HepG2 (cell line): Measurements from ENCODE around the gene TPO. TPM values are rescaled to one million over a fixed set of nuclear protein-coding genes. Genes with fewer than 3 reads are reported as not detected.

Experiments
- ATAC-seq: fragments of 200-7000 bp; cut with Tn5 transposase; 3 replicates; pipeline ENCODE4 v1.9.1; 2020; ENCODE audit warnings: mild to moderate bottlenecking, moderate library complexity
- BruUV-seq: library from RNA; stranded (reverse); fragments of 400-500 nt; replicated peaks from 2 replicates; lab custom pipeline; 2021; lab: Mats Ljungman, UMichigan
- CTCF ChIA-PET: fragments of 300-600 bp; formaldehyde crosslinking; extraction: SDS; loops from one replicate; lab custom pipeline; 2021; ENCODE audit warnings: low total read pairs, inconsistent platforms, low intra/inter-chr PET ratio; lab: Yijun Ruan, JAX
- POLR2A ChIA-PET: fragments of 350-600 bp; sonication (Branson Sonifier 250); formaldehyde crosslinking; loops from one replicate; lab custom pipeline; 2020; ENCODE audit warnings: antibody characterized with exemption, inconsistent platforms; lab: Yijun Ruan, JAX
- DNase-seq: peaks from one replicate; pipeline ENCODE4 v3.0.0-alpha.2; 2015; ENCODE audit warnings: low spot score
- FAIRE-seq: peaks from 3 replicates; lab custom pipeline; 2011; peaks lifted over from hg19 to GRCh38; lab: Jason Lieb, UNC
- H2AFZ ChIP-seq: one replicate; pipeline ENCODE4 v1.6.1; 2011; ENCODE audit warnings: low read length, inconsistent platforms
- H3K27ac ChIP-seq: fragments of 300-600 bp; 3 replicates; pipeline ENCODE4 v1.8.0; 2011; ENCODE audit warnings: mixed run types, mild to moderate bottlenecking, mixed read lengths, low read length, inconsistent platforms; ENCODE audit not compliant: insufficient read depth; ENCODE audit errors: extremely low read length
- H3K27me3 ChIP-seq, 2 experiments: fragments of 200-600 bp in 1 of 2; 2 replicates in 1 of 2; 3 replicates in 1 of 2; pipeline versions ENCODE4 v1.6.0 to v1.8.0; 2011; ENCODE audit warnings: low read length in 2 of 2, mild to moderate bottlenecking in 2 of 2, moderate library complexity in 2 of 2, inconsistent platforms in 1 of 2; ENCODE audit not compliant: insufficient read depth in 2 of 2, control insufficient read depth in 1 of 2
- H3K36me3 ChIP-seq, 2 experiments: fragments of 200-600 bp in 1 of 2; replicated peaks in 1 of 2; 2 replicates in 1 of 2; 3 replicates in 1 of 2; pipeline versions ENCODE4 v1.5.1 to v1.8.0; 2011; ENCODE audit warnings: low read length in 2 of 2, inconsistent platforms in 1 of 2; ENCODE audit not compliant: insufficient read depth in 2 of 2, control insufficient read depth in 1 of 2
- H3K4me1 ChIP-seq: 2 replicates; pipeline ENCODE4 v1.5.1; 2012; ENCODE audit warnings: low read length, inconsistent platforms; ENCODE audit not compliant: insufficient read depth
- H3K4me2 ChIP-seq: 2 replicates; pipeline ENCODE4 v1.6.0; 2011; ENCODE audit warnings: low read depth, low read length, inconsistent platforms
- H3K4me3 ChIP-seq, 3 experiments: fragments of 200-600 bp in 1 of 3; sonication (generic), shearing (Covaris generic) in 1 of 3; replicated peaks in 1 of 3; 2 replicates each; pipeline ENCODE4 v1.5.1; 2011 to 2016; ENCODE audit warnings: low read length in 3 of 3, inconsistent platforms in 2 of 3, low read depth in 2 of 3, mild to moderate bottlenecking in 2 of 3, control low read depth in 1 of 3, mixed read lengths in 1 of 3; ENCODE audit not compliant: insufficient read depth in 1 of 3
- H3K79me2 ChIP-seq: one replicate; pipeline ENCODE4 v1.6.1; 2011; ENCODE audit warnings: low read length, inconsistent platforms; ENCODE audit not compliant: insufficient read depth
- H3K9ac ChIP-seq: 2 replicates; pipeline ENCODE4 v1.6.0; 2011; ENCODE audit warnings: mild to moderate bottlenecking, low read depth, low read length, inconsistent platforms; ENCODE audit not compliant: insufficient read depth
- H3K9me3 ChIP-seq: 2 replicates; pipeline ENCODE4 v1.5.1; 2012; ENCODE audit warnings: mild to moderate bottlenecking, low read length
- H4K20me1 ChIP-seq: 2 replicates; pipeline ENCODE4 v1.6.0; 2011; ENCODE audit warnings: inconsistent platforms, mild to moderate bottlenecking, low read length, moderate library complexity; ENCODE audit not compliant: insufficient read depth
- ATF7-NPFF ChIP-seq: sonication (generic); formaldehyde crosslinking; IDR thresholded peaks from 2 replicates; pipeline ENCODE4 v1.8.1; 2023; ENCODE audit warnings: mild to moderate bottlenecking, low read depth, missing genetic modification reagents, moderate library complexity
- CREB1 ChIP-seq, 2 experiments: fragments of 450-650 bp in 1 of 2; IDR thresholded peaks; 2 replicates each; pipeline ENCODE4 v1.6.1; 2016 to 2017; ENCODE audit warnings: control low read depth in 1 of 2, mild to moderate bottlenecking in 1 of 2, missing compliant biosample characterization in 1 of 2, missing genetic modification characterization in 1 of 2
- MYPOP ChIP-seq: sonication (generic); formaldehyde crosslinking; IDR thresholded peaks from 2 replicates; pipeline ENCODE4 v1.8.1; 2023; ENCODE audit warnings: mild to moderate bottlenecking, moderate library complexity, missing genetic modification reagents
- NR2C2 ChIP-seq: sonication (generic); formaldehyde crosslinking; IDR thresholded peaks from 2 replicates; pipeline ENCODE4 v1.4.0; 2020; ENCODE audit warnings: missing genetic modification reagents, mild to moderate bottlenecking, moderate library complexity, borderline replicate concordance
- SP1 ChIP-seq, 2 experiments: fragments of 450-650 bp in 1 of 2; sonication (generic) in 1 of 2; formaldehyde crosslinking in 1 of 2; IDR thresholded peaks; 2 replicates each; pipeline versions ENCODE4 v1.4.0 to v1.6.1; 2016 to 2020; ENCODE audit warnings: missing genetic modification reagents in 1 of 2
- ZBTB39 ChIP-seq: sonication (generic); formaldehyde crosslinking; IDR thresholded peaks from 2 replicates; pipeline ENCODE4 v1.5.0; 2020; ENCODE audit warnings: missing genetic modification reagents
- ZC3H4 ChIP-seq: sonication (generic); formaldehyde crosslinking; IDR thresholded peaks from 2 replicates; pipeline ENCODE4 v1.4.0; 2020; ENCODE audit warnings: missing genetic modification reagents, borderline replicate concordance
- ZNF770 ChIP-seq: sonication (generic); formaldehyde crosslinking; IDR thresholded peaks from 2 replicates; pipeline ENCODE4 v1.5.0; 2020; ENCODE audit warnings: mild to moderate bottlenecking, missing genetic modification reagents
- WGBS: methylation state at CpG from one replicate; pipeline ENCODE4 v1.1.6; 2017; ENCODE audit warnings: low lambda C conversion rate; 5-methylcytosine and 5-hydroxymethylcytosine counted together
- in situ Hi-C: cut with HindIII; loops from 2 replicates; pipeline ENCODE4 v1.10.0; 2017; ENCODE audit warnings: low pct_unique_long_range_greater_than_20kb; ENCODE audit not compliant: extremely low pct_ligation_motif_present
- intact Hi-C: fragments of 100-400 bp; cut with micrococcal nuclease; formaldehyde crosslinking; loops from one replicate; pipeline ENCODE4 v1.10.0; 2022; ENCODE audit not compliant: unreplicated experiment
- polyA plus RNA-seq, 8 experiments: library from polyadenylated mRNA; depleted of rRNA in 3 of 8; stranded (reverse) in 7 of 8; unstranded in 1 of 8; fragments of >200 nt; fragmentation: Illumina TruSeq in 4 of 8; extraction: Trizol in 4 of 8; gene quantifications; 2 replicates each; pipeline versions ENCODE4 v1.2.1 to v1.2.3, GENCODE V29; 2011 to 2016; ENCODE audit warnings: low read depth in 4 of 8, missing spikeins in 1 of 8, mixed read lengths in 1 of 8; ENCODE audit not compliant: insufficient read depth in 1 of 8
- total RNA-seq, 5 experiments: library from RNA; depleted of rRNA; stranded (reverse); fragments of >200 nt; fragmentation: Illumina TruSeq; extraction: Trizol; gene quantifications; 2 replicates each; pipeline ENCODE4 v1.2.3, GENCODE V29; 2016; ENCODE audit warnings: low read depth in 1 of 5

TPO gene
- total and polyA plus RNA-seq, 2 of the 13 experiments (the other 11 are each of a cell fraction or from before 2014, with no cell fraction given), result not detected

- Histone ChIP-seq H3K27me3 (peaks cover 19 to 62% of the 10 kb centered on the region in 2 experiments; a peak in 4 of 5 replicates), H3K9ac (no peak overlapping the region), H3K4me2 (no peak overlapping the region), H3K36me3 (no peaks in the 10 kb centered on the region)
- ChIA-PET POLR2A (no interaction called here), CTCF (no interaction called here)
- intact Hi-C loops, result loop anchor here (2.0 kb wide), 1 partner anchor 187 kb away; no protein-coding TSS in a partner anchor
- TF ChIP-seq CREB1 (IDR thresholded peaks at IDR 0.05), result 0 out of 2 replicates have a peak, but pooled peaks have one; percentile 35
- TF ChIP-seq CREB1 (CRISPR knock-in tag; IDR thresholded peaks at IDR 0.05), result no peak
- no peak for TF ChIP-seq ZC3H4
- TF ChIP-seq, all 625 proteins: peak for 1
- no peaks in the 10 kb centered on the region for H3K9me3 ChIP-seq
- ATAC-seq, result no peak
- H3K79me2 ChIP-seq, result no peaks in the 10 kb centered on the region
- no peak overlapping the region for H3K27ac ChIP-seq
- in situ Hi-C loops, result no loop called here
- H3K4me1 ChIP-seq, result no peaks in the 10 kb centered on the region
- no peak overlapping the region for H3K4me3 ChIP-seq
- DNase-seq, result no peak
- no TSS peak for BruUV-seq
- no peak overlapping the region for H2AFZ ChIP-seq
- no peak for FAIRE-seq
- H4K20me1 ChIP-seq, result no peaks in the 10 kb centered on the region
- WGBS, result 22% methylated on average over 10 of the region's 10 CpGs
Observed at GRCh38 chr2:1581965-1582625, 168.8 kb downstream of the TPO start.

GRCh38 chr2:1582891-1583341 is 169.7 kb downstream of the TPO start:
- Histone ChIP-seq H3K4me3 (no peak overlapping the region), H4K20me1 (no peaks in the 10 kb centered on the region), H3K9me3 (no peaks in the 10 kb centered on the region), H3K27ac (no peak overlapping the region), H3K36me3 (no peaks in the 10 kb centered on the region), H2AFZ (no peak overlapping the region), H3K79me2 (no peaks in the 10 kb centered on the region), H3K27me3 (peaks cover 21 to 70% of the 10 kb centered on the region in 2 experiments; a peak in 4 of 5 replicates), H3K4me1 (no peaks in the 10 kb centered on the region), H3K4me2 (no peak overlapping the region), H3K9ac (no peak overlapping the region)
- intact Hi-C loops (loop anchor here (2.0 kb wide), 1 partner anchor 186 kb away; no protein-coding TSS in a partner anchor), in situ Hi-C loops (no loop called here)
- DNase-seq (no peak), FAIRE-seq (no peak), ATAC-seq (no peak)
- no TSS peak for BruUV-seq
- POLR2A ChIA-PET, result no interaction called here
- WGBS, result 41% methylated on average over 22 of the region's 22 CpGs
- CTCF ChIA-PET, result no interaction called here
- TF ChIP-seq SP1 (IDR thresholded peaks at IDR 0.05) (no peak), SP1 (CRISPR knock-in tag; IDR thresholded peaks at IDR 0.05) (no peak), ZNF770 (CRISPR knock-in tag) (no peak), CREB1 (IDR thresholded peaks at IDR 0.05) (no peak), CREB1 (CRISPR knock-in tag; IDR thresholded peaks at IDR 0.05) (no peak), ZBTB39 (CRISPR knock-in tag) (no peak), ATF7-NPFF (CRISPR knock-in tag) (no peak), NR2C2 (CRISPR knock-in tag) (no peak), MYPOP (CRISPR knock-in tag) (no peak)
